Measurements from ENCODE around the gene HAPSTR1. TPM values are rescaled to one million over a fixed set of nuclear protein-coding genes. Genes with fewer than 3 reads are reported as not detected.

Gene HAPSTR1
- total RNA-seq, 2 donors from 2014 or later, result 31.9 to 32.6 TPM

GRCh38 chr16:9053006-9053601 is 38.3 kb upstream of the HAPSTR1 start:
- ATAC-seq, result peak; percentile 33
- TF ChIP-seq POLR2A (IDR thresholded peaks at IDR 0.05) (no peak), CTCF (IDR thresholded peaks at IDR 0.05) (no peak)

GRCh38 chr16:9054460-9054859 is 37.0 kb upstream of the HAPSTR1 start:
- intact Hi-C loops (cut with DNase I), result no loop called here

More at GRCh38 chr16:9053006-9053601, 38.3 kb upstream of the HAPSTR1 start:
- no peaks in the 10 kb centered on the region for H3K36me3 ChIP-seq (replicated peaks in 1 of 2; ENCODE audit: insufficient read depth in 1 of 2, low read depth in 2 of 2)
- no peak overlapping the region for H3K4me3 ChIP-seq
- H3K27me3 ChIP-seq, result no peaks in the 10 kb centered on the region
- DNase-seq, result peak; percentile 29 to 62 (median 52)
- no peaks in the 10 kb centered on the region for H3K9me3 ChIP-seq
- H3K27ac ChIP-seq, result no peak overlapping the region
- WGBS, 2 donors, result 39 to 50% methylated on average over 6 to 9 of the region's 9 CpGs
- intact Hi-C loops (cut with DNase I), result no loop called here
- H3K4me1 ChIP-seq, result peaks cover 1% of the 10 kb centered on the region

DNA sequence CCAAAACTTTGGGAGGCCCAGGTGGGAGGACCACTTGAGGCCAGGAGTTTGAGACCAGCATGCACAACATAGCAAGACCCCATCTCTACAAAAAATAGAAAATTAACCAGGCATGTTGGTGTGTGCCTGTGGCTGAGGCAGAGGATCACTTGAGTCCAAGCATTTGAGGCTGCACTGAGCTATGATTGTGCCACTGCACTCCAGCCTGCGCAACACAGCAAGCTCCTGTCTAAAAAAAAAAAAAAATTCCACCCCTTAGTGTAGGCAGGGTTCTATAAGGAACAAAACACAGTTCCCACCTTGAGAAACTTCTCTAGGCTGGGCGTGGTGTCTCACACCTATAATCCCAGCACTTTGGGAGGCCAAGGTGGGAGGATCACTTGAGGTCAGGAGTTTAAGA is 36.3 kb upstream of the HAPSTR1 start:
- Histone ChIP-seq H3K4me3 (no peak overlapping the region), H3K27me3 (no peaks in the 10 kb centered on the region), H3K36me3 (replicated peaks in 1 of 2; ENCODE audit: insufficient read depth in 1 of 2, low read depth in 2 of 2) (no peaks in the 10 kb centered on the region), H3K9me3 (no peaks in the 10 kb centered on the region), H3K27ac (no peak overlapping the region), H3K4me1 (no peaks in the 10 kb centered on the region)
- no peak for ATAC-seq
- TF ChIP-seq CTCF (IDR thresholded peaks at IDR 0.05) (no peak), POLR2A (IDR thresholded peaks at IDR 0.05) (no peak)
- no peak for DNase-seq
- intact Hi-C loops (cut with DNase I), result no loop called here
- WGBS, 2 donors, result 100% methylated on average over 2 of the region's 2 CpGs

More at GRCh38 chr16:9054460-9054859, 37.0 kb upstream of the HAPSTR1 start:
- H3K4me3 ChIP-seq, result no peak overlapping the region
- no peak overlapping the region for H3K27ac ChIP-seq
- H3K9me3 ChIP-seq, result no peaks in the 10 kb centered on the region
- no peak for ATAC-seq
- no peaks in the 10 kb centered on the region for H3K27me3 ChIP-seq
- no peaks in the 10 kb centered on the region for H3K4me1 ChIP-seq
- 72 to 83% methylated on average over 4 of the region's 4 CpGs for WGBS, 2 donors
- no peaks in the 10 kb centered on the region for H3K36me3 ChIP-seq (replicated peaks in 1 of 2; ENCODE audit: insufficient read depth in 1 of 2, low read depth in 2 of 2)
- no peak for DNase-seq
- TF ChIP-seq CTCF (IDR thresholded peaks at IDR 0.05), result no peak
- TF ChIP-seq POLR2A (IDR thresholded peaks at IDR 0.05), result no peak

- intact Hi-C loops (cut with DNase I), result no loop called here
- H3K4me3 ChIP-seq, result no peak overlapping the region
- no peak overlapping the region for H3K27ac ChIP-seq
- ATAC-seq, result no peak
- no peaks in the 10 kb centered on the region for H3K27me3 ChIP-seq
- DNase-seq, result no peak
- TF ChIP-seq CTCF (IDR thresholded peaks at IDR 0.05) (no peak), POLR2A (IDR thresholded peaks at IDR 0.05) (no peak)
- 56 to 67% methylated on average over 2 of the region's 2 CpGs for WGBS, 2 donors
- no peaks in the 10 kb centered on the region for H3K36me3 ChIP-seq (replicated peaks in 1 of 2; ENCODE audit: insufficient read depth in 1 of 2, low read depth in 2 of 2)
- no peaks in the 10 kb centered on the region for H3K9me3 ChIP-seq
- H3K4me1 ChIP-seq, result no peaks in the 10 kb centered on the region
Observed at GRCh38 chr16:9055661-9056060, 35.8 kb upstream of the HAPSTR1 start.

GRCh38 chr16:9056061-9056460 is 35.4 kb upstream of the HAPSTR1 start:
- no peaks in the 10 kb centered on the region for H3K4me1 ChIP-seq
- 50 to 87% methylated on average over 2 to 9 of the region's 9 CpGs for WGBS, 2 donors
- intact Hi-C loops (cut with DNase I), result no loop called here
- ATAC-seq, result no peak
- no peaks in the 10 kb centered on the region for H3K9me3 ChIP-seq
- no peak for DNase-seq
- H3K27me3 ChIP-seq, result no peaks in the 10 kb centered on the region
- no peak overlapping the region for H3K27ac ChIP-seq
- H3K36me3 ChIP-seq (replicated peaks in 1 of 2; ENCODE audit: insufficient read depth in 1 of 2, low read depth in 2 of 2), result no peaks in the 10 kb centered on the region
- no peak overlapping the region for H3K4me3 ChIP-seq
- no peak for TF ChIP-seq POLR2A (IDR thresholded peaks at IDR 0.05)

All from body of pancreas (tissue), 4 donors.